Breast epithelium (tissue), 4 donors: ENCODE results near the gene MDM4. TPM values are rescaled to one million over a fixed set of nuclear protein-coding genes. Genes with fewer than 3 reads are reported as not detected.

Experiments used
- DNase-seq, 2 donors: peaks; one replicate each; pipeline ENCODE4 v3.0.0-alpha.2; 2019; ENCODE audit warnings: low spot score in 2 of 2
- H3K27ac ChIP-seq, 2 donors: fragments of 200-600 bp; sonication (generic) in 1 of 2; one replicate each; pipeline ENCODE4 v1.5.1; 2016 to 2019; ENCODE audit warnings: mild to moderate bottlenecking in 1 of 2
- H3K27me3 ChIP-seq, 2 donors: fragments of 200-600 bp; sonication (generic) in 1 of 2; one replicate each; pipeline versions ENCODE4 v1.5.1 to v1.6.0; 2017 to 2019; ENCODE audit warnings: control low read depth in 1 of 2, mild to moderate bottlenecking in 1 of 2
- H3K36me3 ChIP-seq: fragments of 200-600 bp; one replicate; pipeline ENCODE4 v1.5.1; 2019
- H3K4me1 ChIP-seq, 2 donors: fragments of 200-600 bp; sonication (generic); one replicate each; pipeline ENCODE4 v1.5.1; 2016 to 2019; ENCODE audit warnings: control low read depth in 1 of 2
- H3K4me3 ChIP-seq, 3 donors: fragments of 200-600 bp; sonication (generic); 1 replicate in 2 of 3; 2 replicates in 1 of 3; pipeline ENCODE4 v1.5.1; 2016 to 2019; ENCODE audit warnings: mild to moderate bottlenecking in 3 of 3, moderate library complexity in 2 of 3
- H3K9me3 ChIP-seq, 2 donors: fragments of 200-600 bp; sonication (generic) in 1 of 2; one replicate each; pipeline ENCODE4 v1.5.1; 2016 to 2019; ENCODE audit warnings: control low read depth in 1 of 2
- POLR2A ChIP-seq: fragments of 450-650 bp; IDR thresholded peaks from one replicate; pipeline ENCODE4 v1.6.1; 2016; ENCODE audit warnings: antibody characterized with exemption, mild to moderate bottlenecking, moderate library complexity
- POLR2AphosphoS5 ChIP-seq, 3 donors: sonication (generic); formaldehyde crosslinking; IDR thresholded peaks; one replicate each; pipeline ENCODE4 v1.6.1; 2017; ENCODE audit warnings: antibody characterized with exemption in 3 of 3
- intact Hi-C: fragments of 100-400 bp; cut with DNase I; formaldehyde crosslinking; loops from one replicate; pipeline ENCODE4 v1.15.1; 2023; ENCODE audit warnings: low total_unique reads
- total RNA-seq, 3 donors: library from RNA; depleted of rRNA; stranded (reverse); fragments of >200 nt; gene quantifications; one replicate each; pipeline ENCODE4 v1.1.0, GENCODE V29; 2016
- TF ChIP-seq, protein P1 (sequence below), 3 donors: fragments of 450-650 bp; IDR thresholded peaks; one replicate each; pipeline ENCODE4 v1.5.1; 2016 to 2017; ENCODE audit warnings: antibody characterized with exemption in 3 of 3, mild to moderate bottlenecking in 3 of 3, moderate library complexity in 3 of 3

Gene MDM4
- total RNA-seq, 3 donors from 2014 or later: 63.5 to 128 (median 103) TPM

- no peaks in the 10 kb centered on the region for H3K4me1 ChIP-seq
- H3K27me3 ChIP-seq: no peaks in the 10 kb centered on the region
- H3K36me3 ChIP-seq: no peaks in the 10 kb centered on the region
- no peak overlapping the region for H3K27ac ChIP-seq
- no peak for DNase-seq
- intact Hi-C loops: no loop called here
- TF ChIP-seq, protein P1, sequence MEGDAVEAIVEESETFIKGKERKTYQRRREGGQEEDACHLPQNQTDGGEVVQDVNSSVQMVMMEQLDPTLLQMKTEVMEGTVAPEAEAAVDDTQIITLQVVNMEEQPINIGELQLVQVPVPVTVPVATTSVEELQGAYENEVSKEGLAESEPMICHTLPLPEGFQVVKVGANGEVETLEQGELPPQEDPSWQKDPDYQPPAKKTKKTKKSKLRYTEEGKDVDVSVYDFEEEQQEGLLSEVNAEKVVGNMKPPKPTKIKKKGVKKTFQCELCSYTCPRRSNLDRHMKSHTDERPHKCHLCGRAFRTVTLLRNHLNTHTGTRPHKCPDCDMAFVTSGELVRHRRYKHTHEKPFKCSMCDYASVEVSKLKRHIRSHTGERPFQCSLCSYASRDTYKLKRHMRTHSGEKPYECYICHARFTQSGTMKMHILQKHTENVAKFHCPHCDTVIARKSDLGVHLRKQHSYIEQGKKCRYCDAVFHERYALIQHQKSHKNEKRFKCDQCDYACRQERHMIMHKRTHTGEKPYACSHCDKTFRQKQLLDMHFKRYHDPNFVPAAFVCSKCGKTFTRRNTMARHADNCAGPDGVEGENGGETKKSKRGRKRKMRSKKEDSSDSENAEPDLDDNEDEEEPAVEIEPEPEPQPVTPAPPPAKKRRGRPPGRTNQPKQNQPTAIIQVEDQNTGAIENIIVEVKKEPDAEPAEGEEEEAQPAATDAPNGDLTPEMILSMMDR (IDR thresholded peaks at IDR 0.05): no peak
- TF ChIP-seq POLR2AphosphoS5 (IDR thresholded peaks at IDR 0.05): no peak
- no peak for TF ChIP-seq POLR2A
- H3K9me3 ChIP-seq: no peaks in the 10 kb centered on the region
- H3K4me3 ChIP-seq: no peak overlapping the region
Observed at GRCh38 chr1:204602111-204602579, 85.9 kb downstream of the MDM4 start.

- H3K36me3 ChIP-seq: no peaks in the 10 kb centered on the region
- no peaks in the 10 kb centered on the region for H3K4me1 ChIP-seq
- H3K27me3 ChIP-seq: no peaks in the 10 kb centered on the region
- no peak for DNase-seq
- no peak overlapping the region for H3K27ac ChIP-seq
- no peak for TF ChIP-seq POLR2A
- TF ChIP-seq, protein P1 (IDR thresholded peaks at IDR 0.05): no peak
- TF ChIP-seq POLR2AphosphoS5 (IDR thresholded peaks at IDR 0.05): no peak
- intact Hi-C loops: no loop called here
- H3K4me3 ChIP-seq: no peak overlapping the region
- H3K9me3 ChIP-seq: no peaks in the 10 kb centered on the region
Observed at GRCh38 chr1:204602871-204603542, 86.8 kb downstream of the MDM4 start.

- no peaks in the 10 kb centered on the region for H3K4me1 ChIP-seq
- H3K4me3 ChIP-seq: no peak overlapping the region
- no peaks in the 10 kb centered on the region for H3K27me3 ChIP-seq
- intact Hi-C loops: no loop called here
- H3K9me3 ChIP-seq: no peaks in the 10 kb centered on the region
- TF ChIP-seq POLR2AphosphoS5 (IDR thresholded peaks at IDR 0.05) (no peak), POLR2A (no peak)
- TF ChIP-seq, protein P1 (IDR thresholded peaks at IDR 0.05): no peak
- H3K36me3 ChIP-seq: no peaks in the 10 kb centered on the region
- no peak overlapping the region for H3K27ac ChIP-seq
- DNase-seq: no peak
Observed at GRCh38 chr1:204605791-204606190, 89.6 kb downstream of the MDM4 start.

Other genes with a start within 250 kb of the MDM4 start
- gene PLEKHA6, start 156.5 kb upstream of the MDM4 start, total RNA-seq: 10 to 100 TPM in 2 of 3 donors, 1 to 10 TPM in 1; 1.4 to 34.0 (median 17.7) TPM
- gene PPP1R15B, start 104.6 kb upstream of the MDM4 start, total RNA-seq: 10 to 100 TPM; 47.5 to 91.6 (median 53.3) TPM
- 10 to 100 TPM; 17.6 to 31.5 (median 24.9) TPM for gene PIK3C2B, start 21.6 kb upstream of the MDM4 start, total RNA-seq
- 1 to 10 TPM in 2 of 3 donors, under 1 TPM in 1; 0.32 to 2.5 (median 2.0) TPM for gene LRRN2, start 169.3 kb downstream of the MDM4 start, total RNA-seq